LNCAP (cell line): ENCODE measurements around the gene KNDC1.

Source experiments
- CTCF ChIP-seq: fragments of 450-650 bp; IDR thresholded peaks from 2 replicates; pipeline ENCODE4 v1.5.1; 2017; ENCODE audit warnings: mild to moderate bottlenecking

Gene KNDC1

GRCh38 chr10:133184591-133185244, 24.7 kb downstream of the KNDC1 start:
- no peak for TF ChIP-seq CTCF

DNA sequence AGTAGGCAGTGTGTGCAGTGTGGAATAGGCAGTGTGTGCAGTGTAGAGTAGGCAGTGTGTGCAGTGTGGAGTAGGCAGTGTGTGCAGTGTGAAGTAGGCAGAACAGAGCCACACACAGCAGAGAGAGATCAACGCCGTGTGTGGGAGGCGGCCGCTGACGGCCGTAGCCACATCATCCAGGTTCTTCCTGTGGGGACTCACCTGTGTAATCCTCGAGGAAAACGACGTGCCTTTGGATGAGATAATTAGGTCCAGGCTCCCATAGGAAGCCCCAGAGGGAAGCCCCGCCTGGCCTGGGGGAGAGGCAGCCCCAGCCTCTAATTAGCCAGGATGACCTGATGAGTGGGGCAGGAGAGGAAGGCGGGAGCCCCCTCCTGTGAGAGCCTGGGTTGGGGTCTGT, 25.4 kb downstream of the KNDC1 start:
- TF ChIP-seq CTCF: no peak

GRCh38 chr10:133185916-133186315, 25.9 kb downstream of the KNDC1 start:
- TF ChIP-seq CTCF: no peak

GRCh38 chr10:133186416-133187090, 26.5 kb downstream of the KNDC1 start:
- no peak for TF ChIP-seq CTCF

- no peak for TF ChIP-seq CTCF
Measured at GRCh38 chr10:133187091-133187905, 27.3 kb downstream of the KNDC1 start.

GRCh38 chr10:133187906-133188681, 28.1 kb downstream of the KNDC1 start:
- no peak for TF ChIP-seq CTCF

GRCh38 chr10:133189256-133189655, 29.2 kb downstream of the KNDC1 start:
- TF ChIP-seq CTCF: no peak
